WERI-Rb-1 (cell line): Measurements from ENCODE around the gene SPTB.

Experiments used
- DNase-seq: peaks from one replicate; pipeline ENCODE4 v3.0.0-alpha.2; 2020
- H3K27ac ChIP-seq: fragments of 250-450 bp; sonication (Bioruptor Pico); 2 replicates; pipeline ENCODE4 v1.5.1; 2020; ENCODE audit warnings: mild to moderate bottlenecking, moderate library complexity
- H3K27me3 ChIP-seq: fragments of 250-450 bp; sonication (Bioruptor Pico); 2 replicates; pipeline ENCODE4 v1.5.1; 2021; ENCODE audit warnings: mild to moderate bottlenecking, low read depth, moderate library complexity; ENCODE audit not compliant: insufficient read depth, severe bottlenecking
- H3K36me3 ChIP-seq: fragments of 250-450 bp; sonication (Bioruptor Pico); 2 replicates; pipeline ENCODE4 v1.5.1; 2020; ENCODE audit warnings: mild to moderate bottlenecking, moderate library complexity
- H3K4me3 ChIP-seq: 2 replicates; pipeline ENCODE4 v1.5.1; 2011; ENCODE audit warnings: low read depth, mild to moderate bottlenecking, control low read depth, low read length
- H3K9me3 ChIP-seq: fragments of 250-450 bp; sonication (Bioruptor Pico); 2 replicates; pipeline ENCODE4 v1.5.1; 2021; ENCODE audit warnings: mild to moderate bottlenecking, moderate library complexity; ENCODE audit not compliant: severe bottlenecking
- TF ChIP-seq, protein P1 (sequence below): IDR thresholded peaks from 2 replicates; pipeline ENCODE4 v1.5.1; 2011; ENCODE audit warnings: low read depth, mild to moderate bottlenecking, control low read depth, inconsistent platforms, low read length

SPTB gene

DNA sequence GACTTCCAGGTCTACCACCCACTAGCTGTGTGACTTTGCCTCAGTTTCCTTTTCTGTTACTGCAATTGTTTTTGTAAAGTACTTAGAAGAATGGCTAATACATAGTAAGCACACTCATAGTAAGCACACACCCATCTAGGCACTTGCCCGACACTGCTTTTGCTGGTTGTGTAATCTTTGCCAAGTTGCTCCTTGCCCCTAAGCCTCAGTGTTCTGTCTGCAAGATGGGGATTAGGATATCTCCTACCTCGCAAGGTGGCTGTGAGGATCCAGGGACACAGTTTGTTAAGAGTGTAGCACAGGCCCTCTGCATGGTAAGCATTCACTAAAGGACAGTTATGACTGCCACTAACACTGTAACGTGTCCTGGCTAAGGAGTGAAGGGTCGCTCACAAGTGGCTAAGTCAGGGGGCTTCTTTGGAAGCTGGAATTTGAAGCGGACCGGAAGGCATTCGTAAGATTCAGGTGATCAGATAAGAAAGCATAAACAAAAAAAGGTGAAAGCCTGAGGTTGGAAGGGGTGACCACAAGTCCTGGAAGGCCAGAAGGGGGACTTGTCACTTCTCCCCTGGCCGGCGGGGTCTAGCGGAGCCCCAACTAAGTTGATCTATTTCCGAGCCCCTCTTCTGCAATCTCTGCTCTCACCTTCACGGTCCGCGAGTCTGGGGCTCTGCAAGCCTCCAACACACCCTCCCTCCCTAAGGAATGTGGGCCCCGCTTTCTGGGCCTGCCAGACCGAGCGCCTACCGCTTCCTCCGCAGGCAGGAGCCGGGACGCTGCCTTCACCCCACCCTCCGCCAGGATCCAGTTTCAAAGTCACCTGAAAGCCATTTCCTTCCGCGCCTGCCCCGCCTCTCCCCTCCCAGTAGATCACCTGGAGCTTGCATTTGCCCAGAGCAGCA, 177.0 kb downstream of the SPTB start:
- H3K4me3 ChIP-seq: no peak overlapping the region

DNA sequence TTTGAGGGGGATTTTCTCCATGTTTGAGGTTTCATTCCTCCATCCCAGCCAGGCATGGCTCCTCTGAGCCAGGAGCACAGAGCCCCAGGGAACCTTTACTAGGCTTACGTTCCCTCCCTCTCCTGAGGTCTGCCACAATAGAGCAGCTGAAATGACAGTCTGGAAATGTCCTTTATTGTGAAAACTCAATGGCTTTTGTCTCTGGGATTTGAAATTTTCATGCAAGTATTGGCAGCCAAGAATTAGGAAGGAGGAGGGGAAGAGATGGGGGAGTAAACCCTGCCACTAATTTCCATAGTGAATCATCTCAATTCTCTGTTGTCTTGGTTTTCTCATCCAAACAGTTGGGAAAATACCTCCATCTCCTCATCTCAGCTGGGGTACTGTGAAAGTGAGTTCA, 178.0 kb downstream of the SPTB start:
- H3K27me3 ChIP-seq: no peaks in the 10 kb centered on the region
- no peak for DNase-seq
- H3K4me3 ChIP-seq: no peak overlapping the region
- H3K9me3 ChIP-seq: no peaks in the 10 kb centered on the region
- H3K36me3 ChIP-seq: no peaks in the 10 kb centered on the region
- TF ChIP-seq, protein P1, sequence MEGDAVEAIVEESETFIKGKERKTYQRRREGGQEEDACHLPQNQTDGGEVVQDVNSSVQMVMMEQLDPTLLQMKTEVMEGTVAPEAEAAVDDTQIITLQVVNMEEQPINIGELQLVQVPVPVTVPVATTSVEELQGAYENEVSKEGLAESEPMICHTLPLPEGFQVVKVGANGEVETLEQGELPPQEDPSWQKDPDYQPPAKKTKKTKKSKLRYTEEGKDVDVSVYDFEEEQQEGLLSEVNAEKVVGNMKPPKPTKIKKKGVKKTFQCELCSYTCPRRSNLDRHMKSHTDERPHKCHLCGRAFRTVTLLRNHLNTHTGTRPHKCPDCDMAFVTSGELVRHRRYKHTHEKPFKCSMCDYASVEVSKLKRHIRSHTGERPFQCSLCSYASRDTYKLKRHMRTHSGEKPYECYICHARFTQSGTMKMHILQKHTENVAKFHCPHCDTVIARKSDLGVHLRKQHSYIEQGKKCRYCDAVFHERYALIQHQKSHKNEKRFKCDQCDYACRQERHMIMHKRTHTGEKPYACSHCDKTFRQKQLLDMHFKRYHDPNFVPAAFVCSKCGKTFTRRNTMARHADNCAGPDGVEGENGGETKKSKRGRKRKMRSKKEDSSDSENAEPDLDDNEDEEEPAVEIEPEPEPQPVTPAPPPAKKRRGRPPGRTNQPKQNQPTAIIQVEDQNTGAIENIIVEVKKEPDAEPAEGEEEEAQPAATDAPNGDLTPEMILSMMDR: no peak
- no peak overlapping the region for H3K27ac ChIP-seq

More for the DNA sequence above, 177.0 kb downstream of the SPTB start:
- Histone ChIP-seq H3K36me3 (no peaks in the 10 kb centered on the region), H3K9me3 (no peaks in the 10 kb centered on the region), H3K27me3 (no peaks in the 10 kb centered on the region), H3K27ac (no peak overlapping the region)
- DNase-seq: no peak
- TF ChIP-seq, protein P1: no peak

DNA sequence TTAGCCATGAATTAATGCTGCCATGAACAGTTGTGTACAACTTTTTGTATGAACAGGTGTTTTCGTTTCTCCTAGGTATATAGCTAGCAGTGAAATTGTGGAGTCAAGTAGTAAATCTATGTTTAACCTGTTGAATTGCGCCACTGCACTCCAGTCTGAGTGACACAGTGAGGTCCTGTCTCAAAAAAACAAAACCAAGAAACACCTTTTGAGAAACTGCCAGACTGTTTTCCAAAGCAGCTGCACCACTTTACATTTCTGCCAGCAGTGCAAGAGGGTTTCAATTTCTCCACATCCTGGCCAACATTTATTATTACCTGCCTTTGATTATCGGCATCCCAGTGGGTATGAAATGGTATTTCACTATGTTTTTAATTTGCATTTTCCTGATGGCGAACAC, 178.8 kb downstream of the SPTB start:
- TF ChIP-seq, protein P1: no peak
- Histone ChIP-seq H3K4me3 (no peak overlapping the region), H3K27ac (no peak overlapping the region), H3K27me3 (no peaks in the 10 kb centered on the region), H3K36me3 (no peaks in the 10 kb centered on the region), H3K9me3 (no peaks in the 10 kb centered on the region)
- DNase-seq: no peak

DNA sequence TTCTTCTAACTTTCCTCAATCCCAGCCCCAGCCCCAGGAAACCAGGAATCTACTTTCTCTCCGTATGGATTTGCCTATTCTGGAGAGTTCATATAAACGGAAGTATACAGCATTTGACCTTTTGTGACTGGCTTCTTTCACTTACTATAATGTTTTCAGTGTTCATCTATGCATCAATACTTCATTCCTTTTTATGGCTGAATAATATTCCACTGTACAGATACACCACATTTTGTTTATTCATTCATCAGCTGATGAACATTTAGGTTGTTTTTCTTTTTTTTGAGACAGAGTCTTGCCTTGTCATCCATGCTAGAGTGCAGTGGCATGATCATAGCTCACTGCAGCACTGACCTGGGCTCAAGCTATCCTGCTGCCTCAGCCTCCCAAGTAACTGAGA, 179.4 kb downstream of the SPTB start:
- no peaks in the 10 kb centered on the region for H3K9me3 ChIP-seq
- no peak overlapping the region for H3K4me3 ChIP-seq
- H3K36me3 ChIP-seq: no peaks in the 10 kb centered on the region
- H3K27me3 ChIP-seq: no peaks in the 10 kb centered on the region
- TF ChIP-seq, protein P1: no peak
- H3K27ac ChIP-seq: no peak overlapping the region
- DNase-seq: no peak

DNA sequence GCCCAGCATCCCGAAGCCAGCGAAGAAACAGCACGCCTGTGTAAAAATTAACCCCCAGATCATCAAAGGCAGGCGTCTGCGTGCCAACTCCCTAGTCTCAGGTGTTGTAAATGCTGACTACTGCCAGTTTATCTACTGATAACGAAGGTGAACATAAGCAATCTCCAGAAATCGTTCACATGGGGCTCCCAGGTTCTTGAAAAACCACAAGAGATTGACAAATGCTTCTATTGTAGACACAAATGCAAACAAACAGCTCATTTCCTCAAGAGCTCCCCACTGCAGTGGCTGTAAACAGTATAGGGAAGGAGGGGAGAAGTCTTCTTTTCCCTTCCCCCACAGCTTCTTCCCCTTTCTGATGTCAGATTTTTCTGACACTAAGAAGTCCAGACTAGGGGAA, 180.8 kb downstream of the SPTB start:
- TF ChIP-seq, protein P1: no peak
- no peaks in the 10 kb centered on the region for H3K9me3 ChIP-seq
- H3K4me3 ChIP-seq: no peak overlapping the region
- no peak overlapping the region for H3K27ac ChIP-seq
- no peak for DNase-seq
- H3K27me3 ChIP-seq: no peaks in the 10 kb centered on the region
- H3K36me3 ChIP-seq: no peaks in the 10 kb centered on the region

DNA sequence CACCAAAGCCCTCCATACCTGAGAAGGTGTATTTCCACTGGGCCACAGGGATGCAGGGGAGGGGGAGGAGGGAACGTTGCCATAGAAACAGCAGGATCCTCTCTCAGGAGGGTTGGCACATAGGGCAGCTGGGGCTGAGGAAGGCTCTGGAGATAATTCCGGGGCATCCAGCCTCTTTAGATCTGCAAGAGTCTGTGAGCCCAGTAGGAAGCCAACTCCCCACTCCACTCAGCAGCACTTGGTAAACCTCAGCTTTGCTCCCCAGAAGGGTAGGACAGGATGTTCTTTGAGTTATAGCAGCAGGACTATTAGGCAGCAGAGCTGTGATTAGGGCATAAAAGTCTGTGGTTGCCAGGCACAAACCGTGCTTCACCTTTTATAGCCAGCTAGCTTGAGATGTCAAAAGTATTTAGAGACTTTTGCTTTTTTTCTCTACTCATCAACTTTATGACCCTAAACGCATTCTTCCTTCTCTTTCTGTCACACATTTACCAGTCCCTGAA, 183.3 kb downstream of the SPTB start:
- Histone ChIP-seq H3K27ac (no peak overlapping the region), H3K9me3 (no peaks in the 10 kb centered on the region), H3K27me3 (no peaks in the 10 kb centered on the region), H3K36me3 (no peaks in the 10 kb centered on the region), H3K4me3 (no peak overlapping the region)
- no peak for DNase-seq
- TF ChIP-seq, protein P1: no peak
